Measurements from ENCODE around the gene TBC1D22A.
"Not testable (repeated sequence)": the region's sequence is repeated elsewhere in the genome, so short reads cannot be mapped to it uniquely, and the experiment has no call there.

TBC1D22A gene

GRCh38 chr22:46810856-46811786 is 48.7 kb downstream of the TBC1D22A start:
- DNase-seq (ENCODE audit: extremely low read depth in 1 of 2, low read depth in 1 of 2) = no peak

GRCh38 chr22:46812034-46812605 is 49.7 kb downstream of the TBC1D22A start:
- no peak for DNase-seq (ENCODE audit: extremely low read depth in 1 of 2, low read depth in 1 of 2)

GRCh38 chr22:46812788-46813187 is 50.3 kb downstream of the TBC1D22A start:
- DNase-seq (ENCODE audit: extremely low read depth in 1 of 2, low read depth in 1 of 2) = no peak

GRCh38 chr22:46813816-46814597 is 51.6 kb downstream of the TBC1D22A start:
- no peak for DNase-seq (ENCODE audit: extremely low read depth in 1 of 2, low read depth in 1 of 2)

- no peak for DNase-seq (ENCODE audit: extremely low read depth in 1 of 2, low read depth in 1 of 2)
Observed at GRCh38 chr22:46815132-46815531, 52.7 kb downstream of the TBC1D22A start.

- no peak for DNase-seq (ENCODE audit: extremely low read depth in 1 of 2, low read depth in 1 of 2)
Observed at GRCh38 chr22:46815559-46815895, 53.1 kb downstream of the TBC1D22A start.

GRCh38 chr22:46815896-46816731 is 53.7 kb downstream of the TBC1D22A start:
- DNase-seq (ENCODE audit: extremely low read depth in 1 of 2, low read depth in 1 of 2) = no peak

- not testable (repeated sequence) for DNase-seq (ENCODE audit: extremely low read depth in 1 of 2, low read depth in 1 of 2)
Observed at GRCh38 chr22:46817390-46817789, 54.9 kb downstream of the TBC1D22A start.

GRCh38 chr22:46823248-46823647 is 60.8 kb downstream of the TBC1D22A start:
- DNase-seq (ENCODE audit: extremely low read depth in 1 of 2, low read depth in 1 of 2) = no peak

- DNase-seq (ENCODE audit: extremely low read depth in 1 of 2, low read depth in 1 of 2) = no peak
Observed at GRCh38 chr22:46823654-46824053, 61.2 kb downstream of the TBC1D22A start.

- DNase-seq (ENCODE audit: extremely low read depth in 1 of 2, low read depth in 1 of 2) = no peak
Observed at GRCh38 chr22:46824344-46824909, 62.0 kb downstream of the TBC1D22A start.

- no peak for DNase-seq (ENCODE audit: extremely low read depth in 1 of 2, low read depth in 1 of 2)
Observed at GRCh38 chr22:46824980-46825544, 62.6 kb downstream of the TBC1D22A start.

GRCh38 chr22:46826438-46827135 is 64.1 kb downstream of the TBC1D22A start:
- no peak for DNase-seq (ENCODE audit: extremely low read depth in 1 of 2, low read depth in 1 of 2)

GRCh38 chr22:46827136-46827780 is 64.8 kb downstream of the TBC1D22A start:
- no peak for DNase-seq (ENCODE audit: extremely low read depth in 1 of 2, low read depth in 1 of 2)

- DNase-seq (ENCODE audit: extremely low read depth in 1 of 2, low read depth in 1 of 2) = no peak
Observed at GRCh38 chr22:46827781-46828180, 65.3 kb downstream of the TBC1D22A start.

- DNase-seq (ENCODE audit: extremely low read depth in 1 of 2, low read depth in 1 of 2) = no peak
Observed at GRCh38 chr22:46828323-46828900, 66.0 kb downstream of the TBC1D22A start.

GRCh38 chr22:46829117-46829891 is 66.9 kb downstream of the TBC1D22A start:
- no peak for DNase-seq (ENCODE audit: extremely low read depth in 1 of 2, low read depth in 1 of 2)
